T-helper 2 cell (primary cell): ENCODE data around the gene KLHL26.

Experiments
- DNase-seq, 5 experiments: peaks; one replicate each; pipeline versions ENCODE4 v3.0.0 to v3.0.0-alpha.2; 2012 to 2022

Gene KLHL26

GRCh38 chr19:18613589-18614234, 23.1 kb upstream of the KLHL26 start:
- no peak for DNase-seq

- no peak for DNase-seq
Measured at GRCh38 chr19:18616023-18616422, 20.8 kb upstream of the KLHL26 start.

GRCh38 chr19:18617562-18617961, 19.3 kb upstream of the KLHL26 start:
- no peak for DNase-seq

GRCh38 chr19:18618236-18618635, 18.6 kb upstream of the KLHL26 start:
- no peak for DNase-seq

GRCh38 chr19:18620311-18620710, 16.5 kb upstream of the KLHL26 start:
- DNase-seq, result no peak

- DNase-seq, result no peak
Measured at GRCh38 chr19:18620902-18621301, 15.9 kb upstream of the KLHL26 start.

- DNase-seq, result no peak
Measured at GRCh38 chr19:18626906-18627305, 9.9 kb upstream of the KLHL26 start.

GRCh38 chr19:18629166-18630088, 7.4 kb upstream of the KLHL26 start:
- DNase-seq, result no peak

GRCh38 chr19:18633321-18633720, 3.5 kb upstream of the KLHL26 start:
- DNase-seq, result no peak

- peak in 1 of 5 experiments; percentile 55 for DNase-seq
Measured at GRCh38 chr19:18634612-18635297, 2.1 kb upstream of the KLHL26 start.

- no peak for DNase-seq
Measured at GRCh38 chr19:18635831-18636182, 1.0 kb upstream of the KLHL26 start.

GRCh38 chr19:18636183-18636968, 452 bp upstream of the KLHL26 start:
- peak; percentile 97 to 99 (median 98) for DNase-seq

- no peak for DNase-seq
Measured at GRCh38 chr19:18637673-18638630, 1.1 kb downstream of the KLHL26 start.

GRCh38 chr19:18639706-18640243, 2.9 kb downstream of the KLHL26 start:
- DNase-seq, result no peak

- DNase-seq, result peak in 1 of 5 experiments; percentile 10
Measured at GRCh38 chr19:18644196-18645034, 7.6 kb downstream of the KLHL26 start.

GRCh38 chr19:18645035-18645511, 8.2 kb downstream of the KLHL26 start:
- DNase-seq, result no peak

- no peak for DNase-seq
Measured at GRCh38 chr19:18646535-18647370, 9.9 kb downstream of the KLHL26 start.

- no peak for DNase-seq
Measured at GRCh38 chr19:18647371-18647767, 10.5 kb downstream of the KLHL26 start.

- DNase-seq, result no peak
Measured at GRCh38 chr19:18647807-18648206, 11.0 kb downstream of the KLHL26 start.
